GM20431 (cell line): ENCODE data around the gene MLLT3.

Experiments used
- in situ Hi-C: fragments of 300-500 bp; cut with MseI, MboI; formaldehyde crosslinking; loops from one replicate; pipeline ENCODE4 v1.15.0; 2020; ENCODE audit warnings: low sequenced_read_pairs; ENCODE audit not compliant: unreplicated experiment

The MLLT3 gene

GRCh38 chr9:20532584-20532983, 89.7 kb downstream of the MLLT3 start:
- in situ Hi-C loops = no loop called here

GRCh38 chr9:20529837-20530236, 92.5 kb downstream of the MLLT3 start:
- in situ Hi-C loops = no loop called here

GRCh38 chr9:20528253-20528652, 94.0 kb downstream of the MLLT3 start:
- in situ Hi-C loops = no loop called here

- in situ Hi-C loops = no loop called here
These were observed 95.6 kb downstream of the MLLT3 start for GRCh38 chr9:20526500-20527319.

- in situ Hi-C loops = no loop called here
These were observed 97.5 kb downstream of the MLLT3 start for GRCh38 chr9:20524776-20525175.

- in situ Hi-C loops = no loop called here
These were observed 103.6 kb downstream of the MLLT3 start for GRCh38 chr9:20518737-20519136.

GRCh38 chr9:20513126-20513913, 109.0 kb downstream of the MLLT3 start:
- in situ Hi-C loops = no loop called here

- in situ Hi-C loops = no loop called here
These were observed 109.7 kb downstream of the MLLT3 start for GRCh38 chr9:20512636-20513035.

- in situ Hi-C loops = no loop called here
These were observed 110.2 kb downstream of the MLLT3 start for GRCh38 chr9:20512106-20512505.

- in situ Hi-C loops = no loop called here
These were observed 110.6 kb downstream of the MLLT3 start for GRCh38 chr9:20511686-20512085.

GRCh38 chr9:20509466-20509865, 112.8 kb downstream of the MLLT3 start:
- in situ Hi-C loops = no loop called here

GRCh38 chr9:20508242-20508641, 114.1 kb downstream of the MLLT3 start:
- in situ Hi-C loops = no loop called here

- in situ Hi-C loops = no loop called here
These were observed 114.9 kb downstream of the MLLT3 start for GRCh38 chr9:20507431-20507830.

GRCh38 chr9:20506099-20506900, 116.0 kb downstream of the MLLT3 start:
- in situ Hi-C loops = no loop called here

- in situ Hi-C loops = no loop called here
These were observed 116.7 kb downstream of the MLLT3 start for GRCh38 chr9:20505574-20505973.

GRCh38 chr9:20504930-20505329, 117.4 kb downstream of the MLLT3 start:
- in situ Hi-C loops = no loop called here

GRCh38 chr9:20500101-20500500, 122.2 kb downstream of the MLLT3 start:
- in situ Hi-C loops = no loop called here

GRCh38 chr9:20499013-20499412, 123.3 kb downstream of the MLLT3 start:
- in situ Hi-C loops = no loop called here

- in situ Hi-C loops = no loop called here
These were observed 126.0 kb downstream of the MLLT3 start for GRCh38 chr9:20496328-20496727.

GRCh38 chr9:20495098-20495497, 127.2 kb downstream of the MLLT3 start:
- in situ Hi-C loops = no loop called here

GRCh38 chr9:20494035-20494434, 128.3 kb downstream of the MLLT3 start:
- in situ Hi-C loops = no loop called here
